ENCODE measurements around the gene UBN2.
"Not testable (repeated sequence)": the region's sequence is repeated elsewhere in the genome, so short reads cannot be mapped to it uniquely, and the experiment has no call there.

Gene UBN2

DNA sequence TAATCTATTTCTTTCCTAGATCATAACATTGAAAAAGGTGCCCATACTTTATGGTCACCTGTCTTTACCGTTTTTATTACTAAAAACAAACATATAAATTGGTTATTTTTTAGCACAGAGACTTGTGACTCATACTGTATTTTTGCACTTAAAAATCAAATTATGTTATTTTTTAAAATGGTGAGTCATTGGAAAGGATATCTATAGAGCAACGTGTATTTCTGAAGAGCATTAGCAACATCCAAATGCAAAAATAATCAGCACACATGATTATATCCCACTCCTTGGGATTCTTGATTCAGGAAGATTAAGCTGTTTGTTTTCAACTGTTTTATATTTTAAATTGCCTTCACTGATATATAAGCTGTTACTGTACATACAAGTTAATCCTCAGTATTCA lies 69.4 kb downstream of the UBN2 start:
- no peak for DNase-seq

DNA sequence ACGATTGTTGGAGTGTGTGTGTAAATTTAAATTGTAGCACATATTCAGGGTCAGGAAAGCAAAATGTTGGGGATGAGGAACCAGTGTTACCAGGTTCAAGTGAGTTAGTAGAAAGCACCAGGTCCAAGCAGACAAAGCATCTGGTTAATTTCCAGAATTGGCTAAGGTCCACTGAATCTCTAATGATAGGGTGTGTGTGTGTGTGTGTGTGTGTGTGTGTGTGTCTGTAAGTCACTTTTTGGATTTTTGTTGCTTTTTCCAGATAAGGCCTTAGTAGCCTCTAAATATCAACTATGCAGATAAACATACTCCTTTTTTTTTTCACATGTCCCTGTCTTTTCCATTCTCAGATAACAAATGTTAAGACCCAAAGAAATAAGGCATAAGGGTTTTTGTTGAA lies 73.5 kb downstream of the UBN2 start:
- DNase-seq = no peak

DNA sequence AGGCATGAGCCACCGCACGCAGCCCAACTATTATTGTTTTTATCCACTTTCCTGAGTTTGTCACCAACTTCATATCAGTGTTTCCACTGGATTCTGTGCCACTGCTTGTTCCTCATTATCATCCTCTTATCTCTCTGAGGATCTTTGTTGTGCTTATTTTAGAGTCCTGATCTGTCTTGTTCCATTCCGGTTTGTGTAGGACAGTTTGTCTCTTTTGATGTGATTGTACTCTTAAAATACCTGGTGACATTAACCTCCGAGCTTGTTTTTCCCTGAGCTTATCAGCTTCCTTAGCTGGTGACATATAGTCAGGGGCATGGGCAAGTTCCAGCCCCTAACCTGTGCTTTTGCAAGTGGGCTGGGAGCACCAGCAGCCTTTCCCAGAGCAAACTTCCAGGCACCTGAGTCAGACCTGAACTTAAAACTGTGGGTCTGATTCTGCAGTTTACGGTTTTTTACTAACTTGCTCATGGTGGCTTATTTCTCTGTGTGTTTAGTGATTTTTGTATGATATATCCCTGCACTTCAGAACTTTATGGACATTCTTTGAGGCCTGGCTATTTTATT lies 87.0 kb downstream of the UBN2 start:
- DNase-seq = no peak

DNA sequence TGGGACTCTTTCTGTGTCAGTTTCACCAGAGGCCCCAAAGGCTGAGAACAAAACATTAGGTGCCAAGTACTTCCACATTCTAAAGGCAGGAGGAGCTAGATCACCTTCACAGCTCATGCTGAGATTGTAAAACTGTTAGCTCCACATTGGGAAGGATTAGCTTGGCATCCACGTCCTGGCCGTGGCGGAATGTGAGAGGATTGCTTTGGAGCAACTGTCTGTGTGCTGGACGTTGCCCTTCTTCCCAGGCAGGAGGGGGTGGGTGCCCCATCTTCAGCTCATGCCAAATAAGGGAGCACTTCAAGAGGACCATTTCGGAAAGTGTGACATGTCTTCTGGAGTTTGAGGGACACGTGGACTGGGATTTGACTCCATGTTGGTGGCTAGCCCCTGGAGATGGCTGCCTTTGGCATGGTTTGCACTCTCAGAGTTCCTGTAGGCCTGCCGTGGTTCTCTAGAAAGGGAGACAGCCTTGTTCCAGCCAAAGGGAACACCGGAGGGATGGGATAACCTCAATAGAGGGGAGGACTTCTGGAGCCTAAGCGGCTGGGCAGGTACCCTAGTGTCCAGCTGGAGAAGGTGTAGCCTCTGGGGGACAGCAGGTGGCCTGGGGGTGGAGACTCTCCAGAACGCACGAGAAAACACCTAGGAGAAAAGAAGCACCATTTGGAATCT lies 90.2 kb downstream of the UBN2 start:
- DNase-seq = no peak

DNA sequence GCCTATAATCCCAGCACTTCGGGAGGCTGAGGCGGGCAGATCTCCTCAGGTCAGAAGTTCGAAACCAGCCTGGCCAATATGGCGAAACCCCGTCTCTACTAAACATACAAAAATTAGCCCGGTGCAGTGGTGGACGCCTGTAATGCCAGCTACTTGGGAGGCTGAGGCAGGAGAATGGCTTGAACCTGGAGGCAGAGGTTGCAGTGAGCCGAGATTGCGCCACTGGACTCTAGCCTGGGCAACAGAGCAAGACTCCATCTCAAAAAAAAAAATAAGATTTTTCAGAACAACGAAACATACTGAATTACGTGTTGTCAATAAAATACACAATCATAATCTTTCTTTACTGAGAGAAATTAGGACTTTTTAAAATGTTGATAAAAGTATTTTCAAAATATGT lies 93.7 kb downstream of the UBN2 start:
- DNase-seq = not testable (repeated sequence)

DNA sequence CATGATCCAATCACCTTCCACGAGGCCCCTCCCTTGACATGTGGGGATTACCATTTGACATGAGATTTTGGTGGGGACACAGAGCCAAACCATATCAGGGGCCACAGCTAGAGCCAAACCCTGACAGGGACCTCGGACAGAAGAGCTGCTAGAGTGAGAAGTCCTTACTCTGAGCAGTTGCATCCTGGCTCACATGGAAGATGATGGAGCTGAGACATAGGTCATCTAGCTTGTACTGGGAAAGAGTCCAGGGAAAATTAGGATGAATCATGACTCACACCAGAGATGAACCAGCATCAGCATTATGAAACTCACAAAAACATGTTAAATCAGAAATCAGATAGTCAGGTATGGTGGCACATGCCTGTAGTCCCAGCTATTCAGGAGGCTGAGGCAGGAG lies 97.3 kb downstream of the UBN2 start:
- DNase-seq = no peak

DNA sequence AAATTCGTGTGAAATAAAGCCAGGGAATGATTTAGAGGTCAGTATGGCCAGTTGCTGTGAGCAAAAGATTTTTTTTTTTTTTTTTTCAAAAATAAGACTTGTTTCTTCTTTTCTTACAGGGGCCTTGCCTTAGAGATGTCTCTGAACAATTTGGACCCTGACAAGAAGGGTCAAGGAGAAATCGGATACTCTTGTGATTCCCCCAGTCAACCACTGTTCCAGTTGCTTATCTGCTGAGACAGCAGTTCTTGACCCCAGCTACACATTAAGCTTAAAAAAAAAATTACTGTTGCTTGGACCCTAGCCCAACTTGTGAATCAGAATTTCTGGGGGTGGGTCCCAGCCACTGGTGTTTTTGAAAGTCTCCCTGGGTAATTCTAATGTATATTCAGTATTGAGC lies 98.1 kb downstream of the UBN2 start:
- no peak for DNase-seq

DNA sequence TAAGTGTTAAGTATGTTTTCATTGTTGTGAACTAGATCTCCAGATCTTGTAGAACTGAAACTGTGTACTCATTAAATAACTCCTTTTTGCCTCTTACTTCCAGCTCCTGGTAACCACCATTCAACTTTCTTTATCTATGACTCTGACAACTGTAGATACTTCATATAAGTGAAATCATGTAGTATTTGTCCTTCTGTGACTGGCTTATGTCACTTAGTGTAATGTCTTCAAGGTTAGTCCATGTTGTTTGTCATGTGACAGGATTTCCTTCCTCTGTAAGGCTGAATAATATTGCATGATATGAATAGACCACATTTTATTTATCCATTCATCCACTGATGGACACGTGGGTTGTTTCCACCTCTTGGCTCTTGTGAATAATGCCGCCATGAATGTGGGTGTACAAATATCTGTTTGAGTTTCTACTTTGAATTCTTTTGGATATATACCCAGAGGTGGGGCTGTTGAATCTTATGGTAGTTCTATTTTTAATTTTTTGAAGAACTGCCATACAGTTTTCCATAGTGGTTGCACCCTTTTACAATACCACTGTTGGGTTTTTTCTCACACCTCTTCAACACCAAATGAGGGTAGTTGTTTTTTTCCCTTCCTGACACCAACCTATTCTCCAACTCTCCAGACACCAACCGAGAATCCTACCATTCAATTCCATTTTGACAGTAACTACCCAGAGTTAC lies 99.4 kb downstream of the UBN2 start:
- DNase-seq = no peak

DNA sequence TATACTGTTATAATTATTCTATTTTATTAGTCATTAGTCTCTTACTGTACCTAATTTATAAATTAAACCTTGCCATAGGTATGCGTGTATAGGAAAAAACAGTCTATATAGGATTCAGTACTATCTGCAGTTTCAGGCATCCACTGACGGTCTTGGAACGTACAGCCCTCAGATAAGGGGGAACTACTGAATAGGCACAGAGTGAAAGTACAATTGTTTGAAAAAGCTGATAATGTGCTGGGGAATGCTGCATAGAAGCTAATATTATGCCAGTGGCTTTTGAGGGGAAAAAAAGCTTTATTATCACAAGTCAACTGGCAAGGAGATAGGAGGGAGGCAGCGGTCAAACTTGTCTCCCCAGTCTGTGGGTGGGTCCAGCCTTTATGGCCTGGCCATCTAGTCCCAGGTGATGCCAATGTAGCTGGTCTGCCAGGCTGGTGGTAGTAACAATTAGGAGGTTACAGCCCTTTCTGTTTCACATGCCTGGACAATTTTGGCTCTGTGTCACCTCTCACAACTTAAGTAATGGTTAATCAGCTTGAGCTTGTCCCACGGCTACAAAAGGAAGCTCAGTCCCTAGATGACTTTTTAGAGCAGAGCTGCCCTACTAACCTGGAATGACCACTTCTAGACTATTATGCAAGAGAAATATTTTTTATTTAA lies 101.8 kb downstream of the UBN2 start:
- DNase-seq = no peak

DNA sequence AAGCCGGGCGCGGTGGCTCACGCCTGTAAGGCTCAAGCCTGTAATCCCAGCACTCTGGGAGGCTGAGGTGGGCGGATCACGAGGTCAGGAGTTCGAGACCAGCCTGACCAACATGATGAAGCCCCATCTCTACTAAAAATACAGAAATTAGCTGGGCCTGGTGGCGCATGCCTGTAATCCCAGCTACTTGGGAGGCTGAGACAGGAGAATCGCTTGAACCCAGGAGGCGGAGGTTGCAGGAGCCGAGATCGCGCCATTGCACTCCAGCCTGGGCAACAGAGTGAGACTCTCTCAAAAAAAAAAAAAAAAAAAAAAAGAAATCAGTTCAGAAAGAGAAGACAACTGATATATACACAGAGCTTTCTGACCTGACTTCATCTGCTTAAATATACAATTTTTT lies 102.4 kb downstream of the UBN2 start:
- not testable (repeated sequence) for DNase-seq

DNA sequence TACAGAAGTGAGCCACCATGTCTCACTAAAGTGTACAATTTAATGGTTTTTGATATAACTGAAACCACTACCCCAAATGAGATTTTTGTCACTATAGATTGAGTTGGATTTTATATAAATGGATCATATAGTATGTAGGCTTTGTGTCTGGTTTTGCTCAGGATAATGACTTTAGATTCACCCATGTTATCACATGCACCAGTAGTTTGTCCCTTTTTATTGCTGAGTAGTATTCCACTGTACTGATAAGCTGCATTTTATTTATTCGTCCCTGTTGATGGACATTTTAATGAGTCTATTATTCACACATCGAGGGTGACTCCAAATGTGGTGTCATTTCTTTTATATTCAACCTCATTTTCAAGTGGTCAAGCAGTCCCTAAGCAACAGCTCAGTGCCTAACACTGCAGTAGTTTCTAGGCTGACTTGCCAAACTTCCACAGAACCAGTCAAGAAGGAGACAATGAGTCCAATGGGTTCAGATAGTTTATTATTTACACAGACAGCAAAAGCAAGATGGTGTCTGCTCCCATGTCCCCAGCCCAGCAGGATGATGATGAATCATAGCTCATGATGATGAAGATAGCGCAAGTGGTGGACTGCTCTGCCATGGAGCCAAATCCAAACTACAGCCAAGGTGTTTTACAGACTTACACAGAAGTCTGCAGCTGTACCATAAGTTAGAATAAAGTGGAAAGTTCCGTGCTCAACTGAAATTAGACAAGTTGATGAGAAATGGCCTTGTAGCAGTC lies 103.5 kb downstream of the UBN2 start:
- no peak for DNase-seq

DNA sequence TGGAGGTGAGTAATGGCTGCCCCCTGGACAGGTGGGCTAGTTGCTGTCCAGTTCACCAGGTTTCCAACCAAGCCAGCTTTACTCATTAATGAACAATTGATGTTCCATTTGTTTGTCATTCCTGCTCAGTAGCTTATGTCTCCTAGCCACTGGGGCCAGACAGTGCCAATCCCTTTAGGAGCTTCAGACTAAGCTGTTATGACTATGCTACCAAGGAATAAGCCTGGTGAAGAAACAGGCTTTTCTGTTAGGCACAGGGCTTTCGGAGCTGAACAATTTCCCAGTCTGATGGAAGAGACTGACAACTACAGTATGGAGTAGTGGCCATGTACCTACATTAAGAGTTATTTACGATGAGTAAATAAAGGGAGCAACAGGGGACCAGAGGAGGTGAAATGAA lies 108.0 kb downstream of the UBN2 start:
- DNase-seq = no peak

DNA sequence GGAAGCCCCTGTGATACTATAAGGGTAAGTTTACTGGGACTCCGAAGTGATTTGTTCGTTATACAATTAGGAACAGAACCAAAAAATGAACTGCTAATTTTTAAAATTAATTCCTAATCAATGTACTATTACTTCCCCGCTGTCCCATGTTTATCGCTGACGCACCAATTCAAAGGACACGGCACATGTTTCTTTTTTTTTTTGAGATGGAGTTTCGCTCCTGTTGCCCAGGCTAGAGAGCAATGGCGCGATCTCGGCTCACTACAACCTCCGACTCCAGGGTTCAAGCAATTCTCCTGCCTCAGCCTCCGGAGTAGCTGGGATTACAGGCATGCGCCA lies 108.6 kb downstream of the UBN2 start:
- no peak for DNase-seq

DNA sequence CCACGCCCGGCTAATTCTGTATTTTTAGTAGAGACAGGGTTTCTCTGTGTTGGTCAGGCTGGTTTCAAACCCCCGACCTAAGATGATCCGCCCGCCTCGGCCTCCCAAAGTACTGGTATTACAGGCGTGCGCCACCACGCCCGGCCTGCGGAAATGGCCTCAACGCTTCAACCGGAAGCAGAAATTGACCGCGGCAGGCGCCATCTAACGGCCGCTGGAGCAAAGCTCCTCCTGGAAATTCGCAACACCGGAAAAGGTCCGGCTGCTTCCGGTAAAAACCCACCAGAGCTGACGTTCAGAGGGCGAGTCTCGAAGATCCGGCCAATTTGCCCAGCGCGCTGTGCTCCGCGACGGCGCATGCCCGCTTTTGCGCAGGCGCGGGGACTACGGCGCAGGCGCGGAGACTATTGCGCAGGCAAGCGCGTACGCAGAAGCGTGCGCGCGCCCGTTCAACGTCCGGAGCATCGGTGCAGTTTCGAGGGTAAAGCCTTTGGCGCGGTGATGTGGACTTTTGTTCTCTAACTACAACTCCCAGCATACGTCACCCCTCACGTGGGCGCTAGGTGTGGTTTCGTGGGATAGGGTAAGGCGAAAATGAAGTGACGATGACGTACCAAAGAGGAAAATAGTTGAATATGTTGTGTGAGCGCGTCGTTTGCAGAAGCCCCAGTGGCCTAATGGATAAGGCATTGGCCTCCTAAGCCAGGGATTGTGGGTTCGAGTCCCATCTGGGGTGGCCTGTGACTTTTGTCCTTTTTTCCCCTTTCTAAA lies 109.2 kb downstream of the UBN2 start:
- peak; percentile 65 for DNase-seq

DNA sequence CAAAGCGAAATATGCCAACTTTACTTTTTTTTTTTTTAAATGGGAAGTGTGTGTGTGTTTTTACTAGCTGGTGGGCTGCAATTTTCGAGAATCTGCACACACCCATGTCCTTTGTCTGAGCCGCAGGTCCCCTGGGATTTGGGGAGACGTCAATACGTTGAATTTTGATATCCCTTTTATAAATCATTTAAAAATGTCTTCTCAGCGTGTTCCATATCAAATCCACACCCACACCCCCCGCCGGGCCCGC lies 109.7 kb downstream of the UBN2 start:
- no peak for DNase-seq

DNA sequence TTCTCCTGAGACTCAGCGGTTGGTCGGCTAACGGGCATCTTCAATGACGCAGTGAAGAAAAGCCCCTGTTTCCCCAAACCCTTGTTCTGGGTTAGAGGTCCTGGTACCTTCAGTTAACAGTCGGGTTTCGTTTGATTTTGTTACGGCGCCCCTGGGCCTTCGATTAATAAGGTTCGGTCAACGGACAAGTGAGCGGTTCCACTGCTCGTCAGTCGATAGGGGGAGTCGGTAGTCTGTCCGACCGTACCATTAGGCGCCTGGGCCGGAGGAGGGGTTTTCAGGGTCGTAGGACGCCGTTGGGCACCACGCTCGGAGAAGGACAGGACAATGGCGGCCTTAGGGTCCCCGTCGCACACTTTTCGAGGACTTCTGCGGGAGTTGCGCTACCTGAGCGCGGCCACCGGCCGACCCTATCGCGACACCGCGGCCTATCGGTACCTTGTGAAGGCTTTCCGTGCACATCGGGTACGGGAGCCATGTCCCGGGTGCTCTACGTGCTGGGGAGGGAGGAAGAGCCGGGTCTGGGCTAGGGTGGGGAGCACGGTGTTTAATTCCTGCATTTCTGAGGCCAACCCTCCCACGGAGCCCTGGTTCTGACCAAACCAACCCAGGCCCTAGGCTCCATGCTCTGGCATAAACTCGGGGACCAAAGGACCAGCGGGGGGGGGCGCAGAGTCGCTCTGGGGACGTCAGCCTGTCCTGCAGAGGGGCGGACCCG lies 110.2 kb downstream of the UBN2 start, which contains the start of gene FMC1:
FMC1 (plus strand) TSS at position 280 of the 718 bp plus-strand sequence; CDS start at position 328, 48 bp downstream.
- DNase-seq = no peak

DNA sequence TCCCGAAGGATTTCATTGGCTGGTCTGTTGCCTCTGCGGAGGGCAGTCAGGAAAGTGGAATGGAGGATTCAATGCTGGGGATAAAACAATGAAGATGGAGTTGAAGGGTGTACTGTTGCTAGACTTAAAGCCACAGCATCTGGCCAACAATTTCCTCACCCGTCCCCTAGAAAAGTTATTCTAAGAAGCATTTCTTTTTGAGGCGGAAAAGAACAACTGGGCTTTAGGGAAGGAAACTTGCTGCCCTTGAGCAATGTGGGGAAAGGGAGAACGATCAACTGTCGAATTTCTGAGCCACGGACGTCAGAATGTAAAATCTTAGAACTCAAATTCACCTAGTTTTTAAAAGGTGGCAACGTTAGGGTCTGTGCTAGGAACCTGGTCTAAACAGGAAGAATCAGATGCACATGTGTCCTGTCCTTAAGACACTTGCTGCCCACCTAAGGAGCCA lies 110.8 kb downstream of the UBN2 start:
- DNase-seq = no peak

DNA sequence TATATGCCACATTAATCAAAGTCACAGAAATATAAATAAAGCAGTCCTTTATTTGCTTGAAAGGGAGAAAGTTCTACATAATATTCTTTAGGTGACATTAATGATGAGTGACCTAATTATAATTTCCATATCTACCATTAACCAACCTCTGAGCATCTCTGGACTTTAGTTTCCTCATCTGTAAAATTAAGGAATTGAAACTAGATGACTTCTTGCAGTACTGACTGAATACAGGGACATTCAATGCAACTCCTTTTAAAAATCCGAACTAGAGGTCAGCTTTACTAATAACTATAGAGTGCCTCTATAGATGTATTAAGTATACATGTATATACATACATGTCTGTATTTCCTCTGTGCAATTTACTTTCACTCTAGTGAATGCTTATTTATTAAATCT lies 114.0 kb downstream of the UBN2 start:
- no peak for DNase-seq

DNA sequence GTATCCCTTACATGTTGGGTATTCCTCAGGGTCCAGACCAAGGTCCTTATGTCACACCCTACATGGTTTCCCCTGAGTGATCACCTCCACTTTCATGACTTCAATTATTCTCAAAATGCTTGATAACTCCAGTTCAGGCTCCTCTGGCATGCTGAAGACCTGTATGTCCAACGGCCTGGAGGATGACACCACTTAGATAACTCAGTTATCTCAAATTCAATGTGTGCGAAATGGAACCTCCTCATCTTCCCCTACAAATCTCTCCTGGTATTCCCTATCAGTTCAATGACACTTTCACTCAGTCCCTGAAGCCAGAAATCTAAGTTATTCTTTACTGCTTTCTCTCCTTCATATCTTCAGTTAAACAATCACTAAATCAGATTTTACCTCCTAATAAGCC lies 120.0 kb downstream of the UBN2 start:
- DNase-seq = no peak

DNA sequence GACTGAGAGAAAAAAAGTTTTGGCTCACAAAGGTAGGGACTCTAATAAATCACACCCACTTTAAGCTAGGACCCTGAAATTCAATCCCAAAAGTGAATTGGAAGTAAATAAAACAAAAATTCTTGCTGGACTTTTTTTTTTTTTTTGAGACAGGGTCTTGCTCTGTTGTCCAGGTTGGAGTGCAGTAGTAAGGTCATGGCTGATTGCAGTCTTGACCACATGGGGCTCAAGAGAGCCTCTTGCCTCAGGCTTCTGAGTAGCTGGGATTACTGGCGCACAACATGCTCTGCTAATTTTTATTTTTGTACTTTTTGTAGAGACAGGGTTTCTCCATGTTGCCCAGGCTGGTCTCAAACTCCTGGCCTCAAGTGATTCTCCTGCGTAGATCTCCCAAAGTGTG lies 123.7 kb downstream of the UBN2 start:
- DNase-seq = no peak

DNA sequence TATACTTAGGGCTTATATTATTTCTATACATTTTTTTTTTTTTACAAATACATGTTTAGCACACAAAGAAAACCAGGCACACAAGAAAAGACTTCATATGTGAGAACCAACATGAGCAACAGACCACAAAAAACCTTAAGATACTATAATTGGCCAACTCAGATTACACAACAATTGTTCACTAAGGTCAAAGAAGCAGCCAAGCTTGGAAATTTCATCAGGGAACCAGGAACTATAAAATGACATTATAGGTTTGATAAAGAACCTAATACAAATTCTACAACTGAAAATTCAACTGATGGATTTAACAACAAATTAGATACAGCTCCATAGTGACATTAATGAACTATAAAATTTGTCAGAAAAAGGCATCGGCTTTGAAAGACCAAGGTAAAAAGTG lies 124.3 kb downstream of the UBN2 start:
- no peak for DNase-seq

Data from cortex of kidney (tissue), 1 donor.